ENCODE results near the gene MT1F. TPM values are rescaled to one million over a fixed set of nuclear protein-coding genes. Genes with fewer than 3 reads are reported as not detected.

MT1F gene
- total and polyA plus RNA-seq, 10 of the 15 experiments (the other 5 are each of a cell fraction or from before 2014, with no cell fraction given), result 0.28 to 2.5 (median 1.1) TPM; not detected in 1

- TF ChIP-seq CEBPB (IDR thresholded peaks at IDR 0.05; ENCODE audit: borderline replicate concordance in 1 of 2, low read depth in 2 of 2, low read length in 2 of 2), result no peak
- no peak for TF ChIP-seq KLF5 (IDR thresholded peaks at IDR 0.05; ENCODE audit: partially characterized antibody)
- TF ChIP-seq CREM (IDR thresholded peaks at IDR 0.05; ENCODE audit: low read depth), result no peak
These were observed 44.1 kb upstream of the MT1F start (continued) for GRCh38 chr16:56613706-56614105.

GRCh38 chr16:56614549-56614991, 43.2 kb upstream of the MT1F start:
- ATAC-seq (peak; percentile 12), DNase-seq (ENCODE audit: low read depth, low spot score) (no peak), FAIRE-seq (no peak)
- no peak overlapping the region for H3K4me3 ChIP-seq
- peaks cover 21% of the 10 kb centered on the region for H3K4me1 ChIP-seq (ENCODE audit: control insufficient read depth, insufficient read depth, low read length)
- H2AFZ ChIP-seq (ENCODE audit: control insufficient read depth, low read depth, low read length), result no peak overlapping the region
- TF ChIP-seq RUNX3 (IDR thresholded peaks at IDR 0.05; ENCODE audit: low read length) (peak; percentile 47), IKZF2 (IDR thresholded peaks at IDR 0.05) (0 out of 4 replicates have a peak, but pooled peaks of 1 of the 2 experiments have one; percentile 45), JUND (IDR thresholded peaks at IDR 0.05; ENCODE audit: low read depth, low read length) (no peak), JUNB (IDR thresholded peaks at IDR 0.05) (peak; percentile 72)
- RAD21 ChIA-PET (ENCODE audit: unreplicated experiment), result no interaction called here
- no peak overlapping the region for H3K9ac ChIP-seq (ENCODE audit: control insufficient read depth, insufficient read depth, low read length)
- peaks cover 0 to 5% of the 10 kb centered on the region in 2 experiments; a peak in 2 of 4 replicates for H3K27me3 ChIP-seq (replicated peaks in 1 of 2; ENCODE audit: control insufficient read depth in 2 of 2, insufficient read depth in 2 of 2, low read length in 1 of 2)
- no peaks in the 10 kb centered on the region for H3K36me3 ChIP-seq (ENCODE audit: control insufficient read depth in 2 of 2, insufficient read depth in 2 of 2, low read length in 1 of 2)
- no peaks in the 10 kb centered on the region for H3K9me3 ChIP-seq (replicated peaks; ENCODE audit: control insufficient read depth, insufficient read depth, low read length)
- H3K79me2 ChIP-seq (ENCODE audit: control insufficient read depth, insufficient read depth, low read length), result no peaks in the 10 kb centered on the region
- CTCF ChIA-PET, result interaction anchor here (1.3 to 1.5 kb wide), 2 partner anchors 14 to 87 kb away, joined by 3 to 4 read pairs; no protein-coding TSS in a partner anchor
- in situ Hi-C loops (cut with MboI), result no loop called here
- no peak overlapping the region for H3K27ac ChIP-seq (ENCODE audit: control insufficient read depth, insufficient read depth)
- POLR2A ChIA-PET, result interaction anchor here (0.7 kb wide), 1 partner anchor 1958 kb away, joined by 6 read pairs; no protein-coding TSS in a partner anchor
- no TSS peak for BruUV-seq (replicated peaks)
- SMC1A ChIA-PET (ENCODE audit: uncharacterized antibody, unreplicated experiment), result interaction anchor here (1.5 kb wide), 1 partner anchor 14 kb away, joined by 5 read pairs; no protein-coding TSS in a partner anchor
- intact Hi-C loops (cut with micrococcal nuclease; ENCODE audit: unreplicated experiment), result no loop called here
- no peaks in the 10 kb centered on the region for H4K20me1 ChIP-seq (ENCODE audit: control insufficient read depth, insufficient read depth)
- no peak overlapping the region for H3K4me2 ChIP-seq (ENCODE audit: control insufficient read depth, insufficient read depth)

GRCh38 chr16:56615353-56615752, 42.4 kb upstream of the MT1F start:
- WGBS (ENCODE audit: insufficient coverage, insufficient replicate concordance, low lambda C conversion rate, missing lambda C conversion rate), result 15% methylated on average over 3 of the region's 3 CpGs
- SMC1A ChIA-PET (ENCODE audit: uncharacterized antibody, unreplicated experiment), result no interaction called here
- ATAC-seq, result no peak
- CTCF ChIA-PET, result interaction anchor here (1.3 to 1.5 kb wide), 2 partner anchors 15 to 86 kb away, joined by 3 to 4 read pairs; no protein-coding TSS in a partner anchor
- no peak for TF ChIP-seq ZNF622 (IDR thresholded peaks at IDR 0.05)
- no peak for TF ChIP-seq EP300 (IDR thresholded peaks at IDR 0.05; ENCODE audit: borderline replicate concordance in 1 of 2, control insufficient read depth in 1 of 2, low read depth in 2 of 2, low read length in 2 of 2)
- intact Hi-C loops (cut with micrococcal nuclease; ENCODE audit: unreplicated experiment), result no loop called here
- H3K4me1 ChIP-seq (ENCODE audit: control insufficient read depth, insufficient read depth, low read length), result peaks cover 15% of the 10 kb centered on the region
- no peak overlapping the region for H2AFZ ChIP-seq (ENCODE audit: control insufficient read depth, low read depth, low read length)
- FAIRE-seq, result no peak
- H3K79me2 ChIP-seq (ENCODE audit: control insufficient read depth, insufficient read depth, low read length), result no peaks in the 10 kb centered on the region
- POLR2A ChIA-PET, result no interaction called here
- H3K9me3 ChIP-seq (replicated peaks; ENCODE audit: control insufficient read depth, insufficient read depth, low read length), result no peaks in the 10 kb centered on the region
- H3K27ac ChIP-seq (ENCODE audit: control insufficient read depth, insufficient read depth), result no peak overlapping the region
- RAD21 ChIA-PET (ENCODE audit: unreplicated experiment), result no interaction called here
- H4K20me1 ChIP-seq (ENCODE audit: control insufficient read depth, insufficient read depth), result no peaks in the 10 kb centered on the region
- H3K27me3 ChIP-seq (replicated peaks in 1 of 2; ENCODE audit: control insufficient read depth in 2 of 2, insufficient read depth in 2 of 2, low read length in 1 of 2), result peaks cover 0 to 5% of the 10 kb centered on the region in 2 experiments; a peak in 2 of 4 replicates
- no peak for DNase-seq (ENCODE audit: low read depth, low spot score)
- no peak overlapping the region for H3K9ac ChIP-seq (ENCODE audit: control insufficient read depth, insufficient read depth, low read length)
- no peak overlapping the region for H3K4me3 ChIP-seq
- H3K36me3 ChIP-seq (ENCODE audit: control insufficient read depth in 2 of 2, insufficient read depth in 2 of 2, low read length in 1 of 2), result no peaks in the 10 kb centered on the region
- H3K4me2 ChIP-seq (ENCODE audit: control insufficient read depth, insufficient read depth), result no peak overlapping the region
- no TSS peak for BruUV-seq (replicated peaks)
- in situ Hi-C loops (cut with MboI), result no loop called here

Data from GM12878 (cell line).